ENCODE results near the gene ASNSD1.
"Not testable (repeated sequence)": the region's sequence is repeated elsewhere in the genome, so short reads cannot be mapped to it uniquely, and the experiment has no call there.

The ASNSD1 gene

GRCh38 chr2:189648846-189649509, 12.3 kb upstream of the ASNSD1 start:
- DNase-seq (ENCODE audit: low spot score) = no peak

- no peak for DNase-seq (ENCODE audit: low spot score)
Measured at GRCh38 chr2:189651284-189651683, 10.0 kb upstream of the ASNSD1 start.

- DNase-seq (ENCODE audit: low spot score) = not testable (repeated sequence)
Measured at GRCh38 chr2:189653464-189653863, 7.8 kb upstream of the ASNSD1 start.

GRCh38 chr2:189654641-189655040, 6.6 kb upstream of the ASNSD1 start:
- DNase-seq (ENCODE audit: low spot score) = no peak

GRCh38 chr2:189657867-189658266, 3.4 kb upstream of the ASNSD1 start:
- no peak for DNase-seq (ENCODE audit: low spot score)

- no peak for DNase-seq (ENCODE audit: low spot score)
Measured at GRCh38 chr2:189658306-189659212, 2.7 kb upstream of the ASNSD1 start.

- no peak for DNase-seq (ENCODE audit: low spot score)
Measured at GRCh38 chr2:189659734-189660133, 1.5 kb upstream of the ASNSD1 start.

- no peak for DNase-seq (ENCODE audit: low spot score)
Measured at GRCh38 chr2:189660803-189661147, 484 bp upstream of the ASNSD1 start.

GRCh38 chr2:189661957-189662321, 680 bp downstream of the ASNSD1 start:
- DNase-seq (ENCODE audit: low spot score) = no peak

- DNase-seq (ENCODE audit: low spot score) = no peak
Measured at GRCh38 chr2:189662669-189663226, 1.5 kb downstream of the ASNSD1 start.

GRCh38 chr2:189663319-189663718, 2.1 kb downstream of the ASNSD1 start:
- not testable (repeated sequence) for DNase-seq (ENCODE audit: low spot score)

GRCh38 chr2:189669913-189670312, 8.7 kb downstream of the ASNSD1 start:
- DNase-seq (ENCODE audit: low spot score) = no peak

GRCh38 chr2:189673661-189674373, 12.6 kb downstream of the ASNSD1 start:
- DNase-seq (ENCODE audit: low spot score) = no peak

- peak; percentile 94 for DNase-seq (ENCODE audit: low spot score)
Measured at GRCh38 chr2:189674374-189675112, 13.3 kb downstream of the ASNSD1 start, which contains the start of gene ANKAR. Gene ANKAR, plus strand, starts transcription at chr2:189674670. Its CDS starts 1,821 bp downstream, at chr2:189676491.

- no peak for DNase-seq (ENCODE audit: low spot score)
Measured at GRCh38 chr2:189676471-189676870, 15.2 kb downstream of the ASNSD1 start.

GRCh38 chr2:189679226-189679625, 18.0 kb downstream of the ASNSD1 start:
- no peak for DNase-seq (ENCODE audit: low spot score)

GRCh38 chr2:189681203-189681602, 19.9 kb downstream of the ASNSD1 start:
- no peak for DNase-seq (ENCODE audit: low spot score)

- DNase-seq (ENCODE audit: low spot score) = no peak
Measured at GRCh38 chr2:189681903-189682302, 20.6 kb downstream of the ASNSD1 start.

GRCh38 chr2:189683348-189683747, 22.1 kb downstream of the ASNSD1 start:
- DNase-seq (ENCODE audit: low spot score) = no peak

GRCh38 chr2:189684811-189685210, 23.6 kb downstream of the ASNSD1 start:
- no peak for DNase-seq (ENCODE audit: low spot score)

- DNase-seq (ENCODE audit: low spot score) = no peak
Measured at GRCh38 chr2:189685540-189686229, 24.4 kb downstream of the ASNSD1 start.

Data from iPS-NIHi11 (cell line).